K562 (cell line): ENCODE results near the gene TFE3. TPM values are rescaled to one million over a fixed set of nuclear protein-coding genes. Genes with fewer than 3 reads are reported as not detected.

Source experiments
- MED1 ChIP-seq: sonication (generic); formaldehyde crosslinking; IDR thresholded peaks from 2 replicates; pipeline ENCODE4 v1.8.1; 2023; ENCODE audit warnings: missing genetic modification reagents, borderline replicate concordance
- RERE ChIP-seq: sonication (generic); formaldehyde crosslinking; IDR thresholded peaks from 2 replicates; pipeline ENCODE4 v1.8.0; 2023; ENCODE audit warnings: missing genetic modification reagents, mild to moderate bottlenecking, borderline replicate concordance
- RFX1 ChIP-seq: fragments of 450-650 bp; IDR thresholded peaks from 2 replicates; pipeline ENCODE4 v1.6.1; 2016; ENCODE audit warnings: mild to moderate bottlenecking, moderate library complexity
- SMARCB1 ChIP-seq: IDR thresholded peaks from 2 replicates; pipeline ENCODE4 v1.6.1; 2011; ENCODE audit warnings: improper control_type of control experiment, low read depth; ENCODE audit not compliant: insufficient read length
- TCF3 ChIP-seq: sonication (generic); formaldehyde crosslinking; IDR thresholded peaks from 2 replicates; pipeline ENCODE4 v1.4.0; 2020; ENCODE audit warnings: mild to moderate bottlenecking, missing genetic modification reagents
- TRIM28 ChIP-seq: fragments of 450-650 bp; IDR thresholded peaks from 2 replicates; pipeline ENCODE4 v1.6.1; 2017
- UBTF ChIP-seq, 2 experiments: IDR thresholded peaks; 2 replicates each; pipeline ENCODE4 v1.6.1; 2012; ENCODE audit warnings: improper control_type of control experiment in 2 of 2, low read depth in 2 of 2, low read length in 2 of 2, borderline replicate concordance in 1 of 2
- ZNF518B ChIP-seq: fragments of 250-450 bp; sonication (Bioruptor Pico); IDR thresholded peaks from 2 replicates; pipeline ENCODE4 v1.5.0; 2021; ENCODE audit warnings: mild to moderate bottlenecking, moderate library complexity
- ZNF583 ChIP-seq: fragments of 250-450 bp; sonication (Bioruptor Pico); IDR thresholded peaks from 2 replicates; pipeline ENCODE4 v1.4.0; 2020
- ZNF77 ChIP-seq: fragments of 250-450 bp; sonication (Bioruptor Pico); IDR thresholded peaks from 2 replicates; pipeline ENCODE4 v1.5.0; 2020
- polyA plus RNA-seq, 8 experiments: library from polyadenylated mRNA; depleted of rRNA in 4 of 8; stranded (reverse) in 5 of 8; unstranded in 3 of 8; fragments of >200 nt; fragmentation: Nextera tagmentation in 2 of 8; fragmentation: Illumina TruSeq in 1 of 8; extraction: Ambion mirVana in 2 of 8; extraction: Trizol in 1 of 8; gene quantifications; 2 replicates each; pipeline versions ENCODE4 v1.2.1 to v1.2.3, GENCODE V29; 2011 to 2014; ENCODE audit warnings: inconsistent platforms in 1 of 8, missing spikeins in 1 of 8
- total RNA-seq, 7 experiments: library from RNA; depleted of rRNA in 6 of 7; stranded (reverse); fragments of >200 nt in 6 of 7; fragmentation: Illumina TruSeq in 2 of 7; extraction: Trizol in 2 of 7; gene quantifications; 2 replicates each; pipeline versions ENCODE4 v1.2.1 to v1.2.3, GENCODE V29; 2011 to 2021; ENCODE audit warnings: low replicate concordance in 1 of 7
- TF ChIP-seq, protein P1 (sequence below), 2 experiments: fragments of 250-450 bp in 1 of 2; fragments of 450-650 bp in 1 of 2; sonication (Bioruptor Pico) in 1 of 2; IDR thresholded peaks; 2 replicates each; pipeline versions ENCODE4 v1.6.1 to v1.8.0; 2016 to 2021; ENCODE audit warnings: mild to moderate bottlenecking in 2 of 2, moderate library complexity in 2 of 2, missing compliant biosample characterization in 1 of 2, missing genetic modification characterization in 1 of 2
- TF ChIP-seq, protein P2 (sequence below): fragments of 250-450 bp; sonication (Bioruptor Pico); IDR thresholded peaks from 2 replicates; pipeline ENCODE4 v1.8.0; 2021; ENCODE audit warnings: moderate library complexity, mild to moderate bottlenecking, inconsistent platforms

TFE3 gene
- total and polyA plus RNA-seq, 9 of the 15 experiments (the other 6 are each of a cell fraction or from before 2014, with no cell fraction given), result 1.9 to 20.3 (median 11.9) TPM

DNA sequence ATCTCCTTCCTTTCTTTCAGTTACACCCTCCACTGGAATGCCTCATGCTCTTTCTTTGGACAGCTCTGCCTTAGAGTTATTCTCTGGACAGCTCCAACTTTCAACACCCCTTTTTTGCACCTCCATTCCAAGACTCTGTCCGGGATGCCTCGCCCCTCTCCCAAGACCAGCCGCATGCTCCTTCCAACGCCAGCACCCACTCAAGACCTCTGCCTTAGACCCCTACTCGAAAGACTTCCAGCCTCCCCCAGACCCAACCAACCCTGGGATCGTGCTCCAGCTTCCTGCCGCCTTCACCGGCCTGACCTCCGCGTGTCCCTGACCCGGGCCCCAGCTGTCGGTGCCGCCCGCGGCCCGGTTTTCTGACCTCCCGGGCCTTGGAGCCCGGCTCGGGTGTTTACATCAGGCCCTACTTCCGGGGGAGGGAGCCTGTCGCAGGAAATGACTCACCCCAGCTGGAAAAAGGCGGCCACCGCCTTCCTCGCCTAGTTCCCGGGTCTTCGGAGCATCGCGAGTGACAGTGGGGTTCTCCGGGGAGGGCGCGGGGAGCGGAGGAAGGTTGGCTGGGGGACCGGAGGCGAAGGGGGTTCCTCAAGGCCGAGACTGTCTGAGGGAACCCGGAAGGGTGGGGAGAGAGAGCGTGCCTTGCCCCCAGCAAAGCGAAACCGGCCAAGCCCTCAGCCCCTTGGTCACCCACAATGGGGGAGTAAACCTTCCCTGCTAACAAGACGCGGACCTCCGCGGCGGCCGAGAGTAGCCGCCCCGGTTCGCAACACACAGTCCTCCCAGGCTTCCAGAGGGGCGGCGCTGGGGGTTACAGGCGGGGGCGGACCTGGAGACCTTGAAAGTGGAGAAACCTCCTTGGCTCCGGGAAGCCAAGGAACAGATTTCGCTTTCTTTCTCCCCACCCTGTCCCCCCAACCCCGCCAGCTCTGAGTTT is 36.6 kb upstream of the TFE3 start, which contains the start of gene WDR45 (continued):
- TF ChIP-seq, protein P1, sequence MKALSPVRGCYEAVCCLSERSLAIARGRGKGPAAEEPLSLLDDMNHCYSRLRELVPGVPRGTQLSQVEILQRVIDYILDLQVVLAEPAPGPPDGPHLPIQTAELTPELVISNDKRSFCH (CRISPR knock-in tag; IDR thresholded peaks at IDR 0.05), result no peak
- TF ChIP-seq, protein P1 (tag; IDR thresholded peaks at IDR 0.05), result no peak
- TF ChIP-seq, protein P2, sequence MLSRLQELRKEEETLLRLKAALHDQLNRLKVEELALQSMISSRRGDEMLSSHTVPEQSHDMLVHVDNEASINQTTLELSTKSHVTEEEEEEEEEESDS (CRISPR knock-in tag), result no peak
- no peak for TF ChIP-seq ZNF518B (CRISPR knock-in tag)
- TF ChIP-seq ZNF583 (CRISPR knock-in tag), result no peak
- no peak for TF ChIP-seq MED1 (CRISPR knock-in tag)
- TF ChIP-seq UBTF (IDR thresholded peaks at IDR 0.05; ENCODE audit: borderline replicate concordance in 1 of 2, low read depth in 2 of 2, low read length in 2 of 2), result no peak; a peak in 1 of 4 replicates
- TF ChIP-seq TRIM28, result no peak
- TF ChIP-seq RERE (CRISPR knock-in tag), result no peak
- no peak for TF ChIP-seq SMARCB1
- TF ChIP-seq RFX1, result no peak
- no peak for TF ChIP-seq ZNF77 (CRISPR knock-in tag)
- no peak for TF ChIP-seq TCF3
